Neuron (in vitro differentiated cells): ENCODE data around the gene GPC6.

Experiments
- H2AFZ ChIP-seq: one replicate; pipeline ENCODE4 v1.6.1; 2013; ENCODE audit warnings: low read depth, mild to moderate bottlenecking, inconsistent platforms, low read length, moderate library complexity
- H3K27me3 ChIP-seq: one replicate; pipeline ENCODE4 v1.6.1; 2013; ENCODE audit warnings: low read length; ENCODE audit not compliant: insufficient read depth
- H3K36me3 ChIP-seq: one replicate; pipeline ENCODE4 v1.6.1; 2013; ENCODE audit warnings: low read length; ENCODE audit not compliant: insufficient read depth
- H3K4me1 ChIP-seq: one replicate; pipeline ENCODE4 v1.6.1; 2013; ENCODE audit warnings: low read length; ENCODE audit not compliant: insufficient read depth
- H3K4me3 ChIP-seq: 2 replicates; pipeline ENCODE4 v1.5.1; 2013; ENCODE audit warnings: mild to moderate bottlenecking, low read length, moderate library complexity
- H3K9me3 ChIP-seq: one replicate; pipeline ENCODE4 v1.6.1; 2013; ENCODE audit warnings: low read length

GPC6 gene

DNA sequence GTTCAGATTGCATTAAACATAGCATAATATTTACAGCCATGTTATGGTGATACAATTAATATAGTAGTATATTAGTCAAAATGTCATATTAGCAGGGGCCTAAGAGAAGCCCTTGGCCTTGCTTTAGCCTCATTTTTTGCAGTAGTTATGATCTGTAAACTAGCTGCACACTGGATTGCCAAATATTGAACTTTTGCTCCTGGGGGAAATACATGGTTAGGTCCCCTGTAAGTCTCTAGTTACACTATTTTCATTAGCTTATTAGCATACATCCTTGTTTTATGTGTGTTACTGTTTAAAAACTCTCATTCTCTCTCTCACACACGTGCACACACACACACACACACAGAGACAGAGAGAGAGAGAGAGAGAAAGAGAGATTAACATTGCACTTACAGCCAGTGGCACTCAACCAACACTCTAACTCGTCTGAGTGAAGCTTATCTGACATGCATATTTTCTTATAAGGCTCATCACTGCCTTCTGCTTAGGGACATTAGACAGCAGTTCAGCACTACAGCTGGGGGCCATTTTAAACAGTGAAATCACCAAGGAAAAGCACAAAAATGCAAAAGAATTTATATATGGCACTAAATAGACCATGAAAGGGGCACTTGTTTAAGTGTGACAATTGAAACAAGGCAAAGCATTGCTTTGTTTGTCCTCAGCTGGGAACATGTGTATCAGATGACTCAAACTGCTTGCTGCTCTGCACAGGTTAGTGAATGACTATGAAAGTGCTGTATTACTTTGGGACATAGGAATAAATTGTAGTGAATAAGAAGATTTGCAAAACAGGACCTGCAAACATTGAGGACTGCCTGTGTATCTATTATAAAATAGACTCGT is 278.7 kb downstream of the GPC6 start:
- no peaks in the 10 kb centered on the region for H3K36me3 ChIP-seq
- peak overlapping the region; percentile 13 for H2AFZ ChIP-seq
- no peaks in the 10 kb centered on the region for H3K27me3 ChIP-seq
- H3K4me3 ChIP-seq, result no peak overlapping the region
- peaks cover 17% of the 10 kb centered on the region for H3K4me1 ChIP-seq
- no peaks in the 10 kb centered on the region for H3K9me3 ChIP-seq

- Histone ChIP-seq H3K4me3 (no peak overlapping the region), H2AFZ (no peak overlapping the region), H3K4me1 (peaks cover 4% of the 10 kb centered on the region), H3K36me3 (no peaks in the 10 kb centered on the region), H3K27me3 (no peaks in the 10 kb centered on the region), H3K9me3 (no peaks in the 10 kb centered on the region)
These were observed 284.4 kb downstream of the GPC6 start for GRCh38 chr13:93511011-93511410.

DNA sequence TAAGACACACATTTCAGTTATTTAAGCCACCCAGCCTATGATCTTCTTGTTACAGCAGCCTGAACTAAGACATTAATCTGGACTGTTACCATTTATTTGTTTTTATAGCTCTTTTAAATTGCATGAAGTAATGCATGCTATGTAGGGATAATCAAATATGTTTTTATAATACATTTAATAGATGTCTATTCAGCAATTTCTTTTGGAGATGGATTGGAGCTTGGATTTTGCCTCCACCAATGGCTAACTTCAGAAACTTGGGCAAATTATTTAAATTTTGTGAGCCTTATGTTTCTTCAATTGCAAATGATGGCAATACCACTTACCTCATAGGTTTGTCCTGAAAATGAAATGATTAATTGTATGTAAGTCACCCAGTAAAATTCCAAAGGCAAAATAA is 288.7 kb downstream of the GPC6 start:
- H3K9me3 ChIP-seq, result no peaks in the 10 kb centered on the region
- peaks cover 3% of the 10 kb centered on the region for H3K4me1 ChIP-seq
- no peak overlapping the region for H2AFZ ChIP-seq
- H3K36me3 ChIP-seq, result no peaks in the 10 kb centered on the region
- H3K4me3 ChIP-seq, result no peak overlapping the region
- H3K27me3 ChIP-seq, result no peaks in the 10 kb centered on the region

- peaks cover 3% of the 10 kb centered on the region for H3K4me1 ChIP-seq
- no peaks in the 10 kb centered on the region for H3K27me3 ChIP-seq
- H2AFZ ChIP-seq, result no peak overlapping the region
- no peaks in the 10 kb centered on the region for H3K9me3 ChIP-seq
- H3K36me3 ChIP-seq, result no peaks in the 10 kb centered on the region
- no peak overlapping the region for H3K4me3 ChIP-seq
These were observed 291.1 kb downstream of the GPC6 start for GRCh38 chr13:93517658-93518057.

GRCh38 chr13:93521307-93521706 is 294.7 kb downstream of the GPC6 start:
- Histone ChIP-seq H3K36me3 (no peaks in the 10 kb centered on the region), H2AFZ (no peak overlapping the region), H3K4me3 (no peak overlapping the region), H3K4me1 (peaks cover 3% of the 10 kb centered on the region), H3K27me3 (no peaks in the 10 kb centered on the region), H3K9me3 (no peaks in the 10 kb centered on the region)

- Histone ChIP-seq H3K4me1 (peaks cover 3% of the 10 kb centered on the region), H3K9me3 (no peaks in the 10 kb centered on the region), H3K36me3 (no peaks in the 10 kb centered on the region), H2AFZ (no peak overlapping the region), H3K27me3 (no peaks in the 10 kb centered on the region), H3K4me3 (no peak overlapping the region)
These were observed 295.9 kb downstream of the GPC6 start for GRCh38 chr13:93522501-93522900.

- Histone ChIP-seq H3K9me3 (no peaks in the 10 kb centered on the region), H2AFZ (no peak overlapping the region)
These were observed 298.5 kb downstream of the GPC6 start for GRCh38 chr13:93525087-93525486.

DNA sequence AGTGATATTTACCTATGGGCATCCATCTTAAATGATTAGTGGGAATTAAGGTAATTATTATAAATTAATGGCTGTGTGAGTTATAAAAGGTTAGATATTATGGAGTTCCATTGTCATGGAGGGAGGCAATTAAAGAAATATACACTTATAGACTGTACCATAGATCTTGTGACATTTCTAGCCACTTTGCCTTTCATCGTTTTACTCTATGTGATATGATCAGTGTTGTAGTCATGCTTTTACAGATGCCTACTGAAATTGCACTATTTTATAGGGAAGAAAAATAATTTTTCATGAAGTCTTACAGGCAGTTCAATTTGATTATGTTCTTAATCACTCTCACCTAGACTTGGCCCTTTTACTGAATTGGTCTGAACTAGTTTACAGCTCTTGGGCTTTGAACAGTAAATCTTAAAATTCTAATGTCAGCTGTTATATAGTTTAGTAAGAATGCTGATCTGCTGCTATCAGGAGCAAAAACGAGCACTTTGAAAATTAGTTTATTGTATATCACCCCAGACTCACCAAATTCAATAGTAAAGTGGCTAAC is 301.2 kb downstream of the GPC6 start:
- H3K36me3 ChIP-seq, result no peaks in the 10 kb centered on the region
- H2AFZ ChIP-seq, result no peak overlapping the region
- no peaks in the 10 kb centered on the region for H3K9me3 ChIP-seq
- H3K4me3 ChIP-seq, result no peak overlapping the region
- no peaks in the 10 kb centered on the region for H3K27me3 ChIP-seq
- peaks cover 7% of the 10 kb centered on the region for H3K4me1 ChIP-seq

More at GRCh38 chr13:93525087-93525486, 298.5 kb downstream of the GPC6 start:
- H3K4me3 ChIP-seq, result no peak overlapping the region
- no peaks in the 10 kb centered on the region for H3K27me3 ChIP-seq
- no peaks in the 10 kb centered on the region for H3K36me3 ChIP-seq
- H3K4me1 ChIP-seq, result peaks cover 1% of the 10 kb centered on the region

GRCh38 chr13:93529961-93530360 is 303.4 kb downstream of the GPC6 start:
- Histone ChIP-seq H3K36me3 (no peaks in the 10 kb centered on the region), H3K4me1 (peaks cover 7% of the 10 kb centered on the region), H3K9me3 (no peaks in the 10 kb centered on the region)

DNA sequence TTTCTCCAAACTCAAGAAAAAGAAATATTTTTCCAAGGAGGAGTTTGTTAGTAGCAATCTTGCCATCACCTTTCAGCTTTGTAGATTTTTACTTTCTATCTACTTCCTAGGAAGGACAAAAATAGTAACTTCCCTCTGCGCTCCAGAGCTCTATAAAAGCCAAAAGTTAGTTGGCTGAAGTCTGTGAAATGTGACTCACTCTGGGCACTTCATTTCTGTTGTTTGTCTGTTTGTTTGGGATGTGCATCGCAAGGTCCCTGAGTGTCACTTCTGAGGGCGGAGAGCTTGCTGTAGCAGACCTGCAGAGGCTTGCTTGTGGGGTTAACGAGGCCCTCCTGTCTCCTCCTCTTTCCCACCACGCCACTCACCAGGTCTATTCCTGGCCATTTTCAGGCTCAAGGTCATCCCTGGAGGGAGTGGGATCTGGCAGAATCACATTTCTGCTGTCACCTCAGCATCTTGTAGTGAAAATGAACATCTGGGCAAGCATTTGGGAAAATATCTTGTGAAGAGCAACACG is 307.6 kb downstream of the GPC6 start:
- H3K4me3 ChIP-seq, result no peak overlapping the region
- no peaks in the 10 kb centered on the region for H3K9me3 ChIP-seq
- H3K4me1 ChIP-seq, result peaks cover 7% of the 10 kb centered on the region
- H3K27me3 ChIP-seq, result no peaks in the 10 kb centered on the region
- no peaks in the 10 kb centered on the region for H3K36me3 ChIP-seq
- H2AFZ ChIP-seq, result no peak overlapping the region

More at GRCh38 chr13:93529961-93530360, 303.4 kb downstream of the GPC6 start:
- no peak overlapping the region for H3K4me3 ChIP-seq
- H2AFZ ChIP-seq, result no peak overlapping the region
- H3K27me3 ChIP-seq, result no peaks in the 10 kb centered on the region

- no peak overlapping the region for H3K4me3 ChIP-seq
These were observed 308.6 kb downstream of the GPC6 start for GRCh38 chr13:93535251-93535650.

GRCh38 chr13:93539914-93540313 is 313.3 kb downstream of the GPC6 start:
- H2AFZ ChIP-seq, result no peak overlapping the region
- no peak overlapping the region for H3K4me3 ChIP-seq
- H3K4me1 ChIP-seq, result no peaks in the 10 kb centered on the region
- no peaks in the 10 kb centered on the region for H3K27me3 ChIP-seq
- no peaks in the 10 kb centered on the region for H3K36me3 ChIP-seq
- no peaks in the 10 kb centered on the region for H3K9me3 ChIP-seq

More at GRCh38 chr13:93535251-93535650, 308.6 kb downstream of the GPC6 start:
- Histone ChIP-seq H2AFZ (no peak overlapping the region), H3K36me3 (no peaks in the 10 kb centered on the region), H3K4me1 (peaks cover 7% of the 10 kb centered on the region), H3K9me3 (no peaks in the 10 kb centered on the region), H3K27me3 (no peaks in the 10 kb centered on the region)

DNA sequence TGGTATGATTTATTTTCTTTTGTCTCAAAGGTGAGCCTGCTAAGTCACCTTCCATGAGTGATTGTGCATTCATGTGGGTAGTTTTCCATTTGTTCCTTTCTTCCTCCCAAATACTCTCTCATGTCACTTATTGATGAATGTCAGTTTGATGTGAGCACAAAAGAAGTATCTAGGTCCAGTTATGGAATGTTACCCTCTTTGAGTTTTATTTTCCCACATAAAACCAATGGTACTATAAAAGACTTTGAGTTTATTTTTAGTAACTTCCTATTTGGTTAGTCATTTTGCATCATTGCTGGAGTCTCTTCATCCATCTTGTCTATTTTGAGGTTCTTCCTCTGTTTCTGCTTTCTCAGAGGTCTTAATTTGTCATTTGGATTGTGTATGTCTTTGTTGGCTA is 321.3 kb downstream of the GPC6 start:
- Histone ChIP-seq H3K4me1 (peaks cover 3% of the 10 kb centered on the region), H2AFZ (no peak overlapping the region), H3K4me3 (no peak overlapping the region), H3K27me3 (no peaks in the 10 kb centered on the region), H3K9me3 (no peaks in the 10 kb centered on the region), H3K36me3 (no peaks in the 10 kb centered on the region)
